HFFc6 (cell line): Measurements from ENCODE around the gene NXPH1. TPM values are rescaled to one million over a fixed set of nuclear protein-coding genes. Genes with fewer than 3 reads are reported as not detected.

ENCODE experiments used
- DNase-seq: peaks from one replicate; pipeline ENCODE4 v3.0.0-alpha.2; 2018
- H3K27ac Mint-ChIP-seq: 2 replicates; pipeline ENCODE4 v1.8.0; 2020; ENCODE audit warnings: mild to moderate bottlenecking, mixed read lengths
- H3K27me3 Mint-ChIP-seq: 2 replicates; pipeline ENCODE4 v1.8.0; 2021; ENCODE audit warnings: mild to moderate bottlenecking, moderate library complexity, mixed read lengths; ENCODE audit not compliant: insufficient read depth
- H3K36me3 Mint-ChIP-seq: 2 replicates; pipeline ENCODE4 v1.8.0; 2021; ENCODE audit warnings: low read depth, mixed read lengths
- H3K4me1 Mint-ChIP-seq: 2 replicates; pipeline ENCODE4 v1.8.0; 2020; ENCODE audit warnings: low read depth, mixed read lengths
- H3K4me3 Mint-ChIP-seq: 2 replicates; pipeline ENCODE4 v1.8.0; 2020; ENCODE audit warnings: mild to moderate bottlenecking, moderate library complexity, mixed read lengths
- H3K9me3 Mint-ChIP-seq: 2 replicates; pipeline ENCODE4 v1.8.0; 2020; ENCODE audit warnings: mild to moderate bottlenecking, mixed read lengths
- total RNA-seq, 6 experiments: library from RNA; stranded (reverse); fragmentation: NEBNext Ultra II Directional; extraction: Animal tissue kit (Norgen Biotek cat#: 25700); gene quantifications; 2 replicates in 1 of 6; 3 replicates in 5 of 6; pipeline ENCODE4 v1.2.3, GENCODE V29; 2021
- TF ChIP-seq, protein P1 (sequence below): fragments of 200-600 bp; sonication (generic); IDR thresholded peaks from 2 replicates; pipeline ENCODE4 v1.5.0; 2021; ENCODE audit warnings: antibody characterized with exemption, mild to moderate bottlenecking

Gene NXPH1
- total RNA-seq, 6 experiments from 2014 or later = not detected

DNA sequence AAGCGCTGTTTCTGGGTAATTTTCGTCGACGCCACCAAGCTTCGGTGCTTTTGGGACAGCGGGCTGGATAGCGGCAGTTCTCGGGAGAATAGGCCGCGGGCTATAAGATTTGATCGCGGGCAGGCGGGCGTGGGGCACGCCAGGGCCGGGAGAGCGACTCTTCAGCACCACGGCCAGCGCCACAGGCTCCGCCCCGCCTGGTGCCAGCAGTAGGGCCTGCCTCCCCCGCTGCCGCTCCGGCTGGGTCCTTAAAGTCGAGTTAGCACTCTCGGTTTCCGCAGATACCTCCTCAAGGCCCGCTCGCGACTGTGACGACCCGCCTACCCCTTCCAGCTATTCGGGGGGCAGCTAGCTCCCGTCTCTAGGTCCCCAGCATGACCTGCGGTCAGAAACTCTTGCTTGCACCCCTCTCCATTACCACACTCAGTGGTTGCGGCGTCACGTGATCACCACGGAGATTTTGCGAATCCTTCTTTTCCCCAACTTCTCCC lies 9.4 kb downstream of the NXPH1 start:
- TF ChIP-seq, protein P1, sequence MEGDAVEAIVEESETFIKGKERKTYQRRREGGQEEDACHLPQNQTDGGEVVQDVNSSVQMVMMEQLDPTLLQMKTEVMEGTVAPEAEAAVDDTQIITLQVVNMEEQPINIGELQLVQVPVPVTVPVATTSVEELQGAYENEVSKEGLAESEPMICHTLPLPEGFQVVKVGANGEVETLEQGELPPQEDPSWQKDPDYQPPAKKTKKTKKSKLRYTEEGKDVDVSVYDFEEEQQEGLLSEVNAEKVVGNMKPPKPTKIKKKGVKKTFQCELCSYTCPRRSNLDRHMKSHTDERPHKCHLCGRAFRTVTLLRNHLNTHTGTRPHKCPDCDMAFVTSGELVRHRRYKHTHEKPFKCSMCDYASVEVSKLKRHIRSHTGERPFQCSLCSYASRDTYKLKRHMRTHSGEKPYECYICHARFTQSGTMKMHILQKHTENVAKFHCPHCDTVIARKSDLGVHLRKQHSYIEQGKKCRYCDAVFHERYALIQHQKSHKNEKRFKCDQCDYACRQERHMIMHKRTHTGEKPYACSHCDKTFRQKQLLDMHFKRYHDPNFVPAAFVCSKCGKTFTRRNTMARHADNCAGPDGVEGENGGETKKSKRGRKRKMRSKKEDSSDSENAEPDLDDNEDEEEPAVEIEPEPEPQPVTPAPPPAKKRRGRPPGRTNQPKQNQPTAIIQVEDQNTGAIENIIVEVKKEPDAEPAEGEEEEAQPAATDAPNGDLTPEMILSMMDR = no peak
- no peak for DNase-seq
- Mint-ChIP-seq H3K9me3 (peaks cover 13% of the 10 kb centered on the region), H3K27me3 (0 out of 2 replicates have a peak, but pooled peaks cover 2% of the 10 kb centered on the region), H3K4me3 (no peak overlapping the region), H3K27ac (no peak overlapping the region), H3K4me1 (no peaks in the 10 kb centered on the region), H3K36me3 (no peaks in the 10 kb centered on the region)

DNA sequence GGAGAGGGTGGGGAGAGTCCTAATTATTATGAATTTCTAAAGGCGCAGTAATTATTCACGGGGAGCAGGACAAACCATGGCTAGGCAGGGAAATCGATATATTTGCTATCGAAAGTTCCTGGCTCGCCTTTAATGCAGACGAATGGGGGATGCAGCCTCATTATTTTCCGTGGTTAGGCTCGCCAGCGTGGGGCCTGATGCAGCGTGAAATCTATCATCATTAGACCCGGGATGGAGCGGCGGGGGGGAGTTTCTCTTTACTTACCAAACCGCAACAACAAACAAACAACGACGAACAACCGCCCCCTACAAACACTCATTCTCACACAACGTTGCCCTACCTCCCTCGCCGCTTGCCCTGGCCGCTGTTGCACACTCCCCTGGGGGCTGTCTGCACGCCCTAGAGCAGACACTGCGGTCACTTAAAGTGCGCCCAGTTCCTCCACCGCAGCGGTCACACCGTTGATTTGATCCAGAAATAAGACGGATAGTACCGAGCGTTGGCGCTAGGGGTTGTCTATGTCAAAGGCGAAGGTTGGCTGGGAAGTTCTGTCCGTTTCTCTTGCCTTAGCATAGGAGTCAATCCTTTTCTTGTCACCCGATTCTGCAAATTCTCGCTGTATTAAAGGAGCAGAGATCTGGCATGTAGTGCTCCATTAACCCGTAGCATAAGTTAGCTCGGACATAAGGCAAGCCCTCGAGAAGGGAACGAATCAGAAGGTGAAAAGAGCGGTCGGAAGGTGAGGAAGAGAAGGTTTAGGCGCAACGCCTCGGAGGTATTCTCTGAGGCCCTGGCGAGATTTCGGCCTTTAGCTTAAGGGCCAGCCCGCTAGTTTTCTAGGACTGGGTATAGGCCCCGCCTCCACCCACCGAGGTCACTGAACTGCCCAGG lies 10.4 kb downstream of the NXPH1 start:
- TF ChIP-seq, protein P1 = no peak
- Mint-ChIP-seq H3K27me3 (0 out of 2 replicates have a peak, but pooled peaks cover 2% of the 10 kb centered on the region), H3K36me3 (no peaks in the 10 kb centered on the region), H3K4me3 (no peak overlapping the region), H3K27ac (no peak overlapping the region), H3K9me3 (peaks cover 13% of the 10 kb centered on the region), H3K4me1 (no peaks in the 10 kb centered on the region)
- no peak for DNase-seq

DNA sequence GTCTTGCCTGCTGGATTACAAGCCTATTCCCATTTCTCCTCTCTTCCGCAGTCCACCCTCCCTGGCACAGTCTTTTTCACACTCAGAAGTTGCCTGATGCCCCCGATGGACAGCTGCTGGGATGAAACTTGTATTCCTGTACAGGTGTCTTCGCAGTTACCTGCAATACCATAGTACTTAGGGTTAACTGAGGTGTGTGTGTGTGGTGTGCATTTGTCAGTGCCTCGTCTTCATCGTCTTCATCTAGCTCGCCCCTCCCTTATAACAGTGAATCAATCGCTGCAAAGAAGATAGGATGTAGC lies 11.0 kb downstream of the NXPH1 start:
- H3K4me1 Mint-ChIP-seq = no peaks in the 10 kb centered on the region
- no peak for DNase-seq
- no peak overlapping the region for H3K4me3 Mint-ChIP-seq
- TF ChIP-seq, protein P1 = no peak
- no peaks in the 10 kb centered on the region for H3K36me3 Mint-ChIP-seq
- peaks cover 13% of the 10 kb centered on the region for H3K9me3 Mint-ChIP-seq
- no peak overlapping the region for H3K27ac Mint-ChIP-seq
- 0 out of 2 replicates have a peak, but pooled peaks cover 2% of the 10 kb centered on the region for H3K27me3 Mint-ChIP-seq

DNA sequence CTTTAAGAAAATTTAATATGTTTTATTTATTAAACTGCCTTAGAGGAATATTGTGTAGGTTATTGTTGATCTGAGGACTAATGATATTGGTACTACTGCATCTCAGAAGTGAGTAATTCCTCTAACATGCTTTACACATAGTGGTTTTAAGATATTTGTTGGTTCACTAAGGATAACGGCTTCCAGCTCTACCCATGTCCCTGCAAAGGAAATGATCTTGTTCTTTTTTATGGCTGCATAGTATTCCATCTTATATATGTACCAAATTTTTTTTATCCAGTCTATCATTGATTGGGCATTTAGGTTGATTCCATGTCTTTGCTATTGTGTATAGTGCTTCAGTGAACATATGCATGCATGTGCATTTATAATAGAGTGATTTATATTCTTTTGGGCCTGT lies 20.1 kb downstream of the NXPH1 start:
- Mint-ChIP-seq H3K36me3 (peaks cover 5% of the 10 kb centered on the region; the same call in 1 of the 2 replicates), H3K27me3 (no peaks in the 10 kb centered on the region), H3K27ac (no peak overlapping the region), H3K4me3 (no peak overlapping the region), H3K4me1 (no peaks in the 10 kb centered on the region), H3K9me3 (peaks cover 42% of the 10 kb centered on the region)
- DNase-seq = no peak
- TF ChIP-seq, protein P1 = no peak

DNA sequence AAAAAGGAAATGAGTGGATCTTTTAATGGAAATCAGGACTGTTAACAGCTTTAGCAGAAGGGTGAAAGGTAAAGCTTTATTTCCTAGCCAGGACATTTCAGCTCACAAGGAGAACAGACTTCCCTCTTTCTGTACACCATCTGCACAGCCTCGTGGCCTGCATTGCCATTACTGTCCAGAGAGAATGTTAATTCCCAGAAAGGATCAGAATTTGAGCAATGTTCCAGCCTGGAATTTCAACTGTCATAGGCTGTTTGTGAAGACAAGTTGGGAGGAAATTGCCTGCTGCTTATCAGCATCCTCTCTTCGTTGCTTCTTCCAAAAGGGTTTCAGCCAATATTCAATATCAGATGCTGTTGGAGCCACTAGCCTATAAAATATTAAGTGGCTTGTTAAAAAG lies 22.0 kb downstream of the NXPH1 start:
- Mint-ChIP-seq H3K9me3 (peaks cover 42% of the 10 kb centered on the region), H3K4me1 (no peaks in the 10 kb centered on the region), H3K4me3 (no peak overlapping the region), H3K27me3 (no peaks in the 10 kb centered on the region), H3K36me3 (peaks cover 5% of the 10 kb centered on the region; the same call in 1 of the 2 replicates), H3K27ac (no peak overlapping the region)
- TF ChIP-seq, protein P1 = no peak
- no peak for DNase-seq
